Fibroblast of pulmonary artery (primary cell): ENCODE data around the gene EGFR.

Experiments used
- DNase-seq: peaks from one replicate; pipeline ENCODE4 v3.0.0-alpha.2; 2010; ENCODE audit warnings: low read depth
- H3K4me3 ChIP-seq: replicated peaks from 2 replicates; pipeline ENCODE4 v1.5.1; 2011; ENCODE audit warnings: low read depth, mild to moderate bottlenecking, control low read depth, low read length, moderate library complexity
- CTCF ChIP-seq: IDR thresholded peaks from 2 replicates; pipeline ENCODE4 v1.5.1; 2011; ENCODE audit warnings: mild to moderate bottlenecking, control low read depth, low read length, inconsistent platforms; ENCODE audit errors: missing control alignments

Gene EGFR

GRCh38 chr7:55223023-55223422 is 204.2 kb downstream of the EGFR start:
- no peak overlapping the region for H3K4me3 ChIP-seq
- no peak for DNase-seq
- no peak for TF ChIP-seq CTCF

GRCh38 chr7:55224111-55224510 is 205.3 kb downstream of the EGFR start:
- TF ChIP-seq CTCF: no peak
- H3K4me3 ChIP-seq: no peak overlapping the region
- DNase-seq: no peak

GRCh38 chr7:55224810-55225209 is 206.0 kb downstream of the EGFR start:
- no peak overlapping the region for H3K4me3 ChIP-seq
- DNase-seq: no peak
- TF ChIP-seq CTCF: no peak

- no peak overlapping the region for H3K4me3 ChIP-seq
- TF ChIP-seq CTCF: no peak
- no peak for DNase-seq
These were observed 211.2 kb downstream of the EGFR start for GRCh38 chr7:55230014-55230413.

GRCh38 chr7:55231736-55232280 is 213.0 kb downstream of the EGFR start:
- TF ChIP-seq CTCF: no peak
- no peak overlapping the region for H3K4me3 ChIP-seq

GRCh38 chr7:55233001-55233400 is 214.2 kb downstream of the EGFR start:
- no peak overlapping the region for H3K4me3 ChIP-seq
- no peak for DNase-seq
- TF ChIP-seq CTCF: no peak

More at GRCh38 chr7:55231736-55232280, 213.0 kb downstream of the EGFR start:
- DNase-seq: no peak

GRCh38 chr7:55234408-55234807 is 215.6 kb downstream of the EGFR start:
- no peak for TF ChIP-seq CTCF
- DNase-seq: no peak
- no peak overlapping the region for H3K4me3 ChIP-seq
